GM23338 (cell line): ENCODE results near the gene C2orf72. TPM values are rescaled to one million over a fixed set of nuclear protein-coding genes. Genes with fewer than 3 reads are reported as not detected.

ENCODE experiments used
- ATAC-seq: fragments of 200-7000 bp; cut with Tn5 transposase; 3 replicates; pipeline ENCODE4 v1.9.1; 2020
- DNase-seq: peaks from one replicate; pipeline ENCODE4 v3.0.0-alpha.2; 2015; ENCODE audit warnings: low spot score
- H2AFZ ChIP-seq: fragments of 200-600 bp; sonication (generic); 2 replicates; pipeline ENCODE4 v1.8.0; 2016; ENCODE audit warnings: antibody characterized with exemption, mild to moderate bottlenecking, moderate library complexity
- H3F3A ChIP-seq: fragments of 200-600 bp; sonication (generic); replicated peaks from 2 replicates; pipeline ENCODE4 v1.8.0; 2017; ENCODE audit warnings: antibody characterized with exemption, mixed run types, low read depth
- H3K27ac ChIP-seq: fragments of 200-600 bp; sonication (generic); 2 replicates; pipeline ENCODE4 v1.6.1; 2016; ENCODE audit warnings: low read depth
- H3K27me3 ChIP-seq: fragments of 200-600 bp; sonication (generic); 2 replicates; pipeline ENCODE4 v1.8.0; 2016; ENCODE audit warnings: mild to moderate bottlenecking, mixed run types, moderate library complexity; ENCODE audit not compliant: insufficient read depth
- H3K36me3 ChIP-seq: fragments of 200-600 bp; sonication (generic); 2 replicates; pipeline ENCODE4 v1.8.0; 2016; ENCODE audit warnings: mild to moderate bottlenecking; ENCODE audit not compliant: insufficient read depth
- H3K4me1 ChIP-seq: fragments of 200-600 bp; sonication (generic); 2 replicates; pipeline ENCODE4 v1.8.0; 2016; ENCODE audit warnings: mild to moderate bottlenecking, moderate library complexity; ENCODE audit not compliant: insufficient read depth
- H3K4me2 ChIP-seq: fragments of 200-600 bp; sonication (generic); 2 replicates; pipeline ENCODE4 v1.7.1; 2017; ENCODE audit warnings: mixed run types
- H3K4me3 ChIP-seq: fragments of 200-600 bp; sonication (generic); 2 replicates; pipeline ENCODE4 v1.6.1; 2016; ENCODE audit warnings: mixed run types
- H3K79me2 ChIP-seq: fragments of 200-600 bp; sonication (generic); replicated peaks from 2 replicates; pipeline ENCODE4 v1.8.0; 2017; ENCODE audit warnings: mild to moderate bottlenecking; ENCODE audit not compliant: insufficient read depth
- H3K9me2 ChIP-seq: fragments of 200-600 bp; sonication (generic); 2 replicates; pipeline ENCODE4 v1.8.0; 2017; ENCODE audit not compliant: insufficient read depth
- H4K20me1 ChIP-seq: fragments of 200-600 bp; sonication (generic); replicated peaks from 2 replicates; pipeline ENCODE4 v1.8.0; 2017; ENCODE audit warnings: mild to moderate bottlenecking; ENCODE audit not compliant: insufficient read depth
- H3K27ac Mint-ChIP-seq: 2 replicates; pipeline ENCODE4 v1.8.0; 2020; ENCODE audit warnings: inconsistent platforms, mild to moderate bottlenecking, moderate library complexity, mixed read lengths
- H3K27me3 Mint-ChIP-seq: 3 replicates; pipeline ENCODE4 v1.8.0; 2022; ENCODE audit warnings: low read depth, mild to moderate bottlenecking, moderate library complexity, mixed read lengths, inconsistent platforms; ENCODE audit not compliant: insufficient read depth, poor library complexity
- H3K36me3 Mint-ChIP-seq: 3 replicates; pipeline ENCODE4 v1.8.0; 2021; ENCODE audit warnings: low read depth, mild to moderate bottlenecking, inconsistent platforms, moderate library complexity, mixed read lengths
- H3K4me1 Mint-ChIP-seq: 3 replicates; pipeline ENCODE4 v1.8.0; 2020; ENCODE audit warnings: mild to moderate bottlenecking, inconsistent platforms, mixed read lengths
- H3K4me3 Mint-ChIP-seq: 3 replicates; pipeline ENCODE4 v1.8.0; 2021; ENCODE audit warnings: moderate library complexity, mild to moderate bottlenecking, inconsistent platforms, mixed read lengths
- H3K9me3 Mint-ChIP-seq: 3 replicates; pipeline ENCODE4 v1.8.0; 2020; ENCODE audit warnings: moderate library complexity, mild to moderate bottlenecking, inconsistent platforms, mixed read lengths
- CREB1 ChIP-seq: fragments of 250-450 bp; sonication (Bioruptor Pico); IDR thresholded peaks from 2 replicates; pipeline ENCODE4 v1.5.0; 2020; ENCODE audit warnings: low read depth, mild to moderate bottlenecking, moderate library complexity
- CTCF ChIP-seq, 2 experiments: fragments of 200-600 bp in 1 of 2; sonication (generic) in 1 of 2; conservative IDR thresholded peaks; 2 replicates each; pipeline versions ENCODE4 v1.5.1 to v1.6.1; 2016 to 2017; ENCODE audit warnings: antibody characterized with exemption in 2 of 2, low read depth in 2 of 2, mild to moderate bottlenecking in 2 of 2, moderate library complexity in 1 of 2
- ETS1 ChIP-seq: IDR thresholded peaks from 2 replicates; pipeline ENCODE4 v1.6.1; 2016; ENCODE audit warnings: antibody characterized with exemption
- EZH2 ChIP-seq: fragments of 200-600 bp; sonication (generic); IDR thresholded peaks from one replicate; pipeline ENCODE4 v1.8.0; 2017; ENCODE audit warnings: antibody characterized with exemption, mild to moderate bottlenecking, low read depth; ENCODE audit not compliant: unreplicated experiment
- EZH2phosphoT487 ChIP-seq: fragments of 200-600 bp; sonication (generic); IDR thresholded peaks from one replicate; pipeline ENCODE4 v1.8.1; 2018; ENCODE audit warnings: antibody characterized with exemption; ENCODE audit not compliant: unreplicated experiment
- JUNB ChIP-seq: IDR thresholded peaks from one replicate; pipeline ENCODE4 v1.6.1; 2016; ENCODE audit warnings: antibody characterized with exemption; ENCODE audit not compliant: unreplicated experiment
- NANOG ChIP-seq: IDR thresholded peaks from 2 replicates; pipeline ENCODE4 v1.6.1; 2016; ENCODE audit warnings: antibody characterized with exemption, borderline replicate concordance
- POLR2AphosphoS5 ChIP-seq: IDR thresholded peaks from 2 replicates; pipeline ENCODE4 v1.6.1; 2016; ENCODE audit warnings: antibody characterized with exemption, low read depth
- STAT1 ChIP-seq: IDR thresholded peaks from one replicate; pipeline ENCODE4 v1.6.1; 2016; ENCODE audit warnings: antibody characterized with exemption; ENCODE audit not compliant: unreplicated experiment
- ZNF114 ChIP-seq: fragments of 250-450 bp; sonication (Bioruptor Pico); IDR thresholded peaks from 2 replicates; pipeline ENCODE4 v1.5.0; 2020; ENCODE audit warnings: mild to moderate bottlenecking, moderate library complexity
- ZNF331 ChIP-seq: fragments of 250-450 bp; sonication (Bioruptor Pico); IDR thresholded peaks from 2 replicates; pipeline ENCODE4 v1.5.0; 2020; ENCODE audit warnings: low read depth, mild to moderate bottlenecking, moderate library complexity
- ZNF462 ChIP-seq: fragments of 250-450 bp; sonication (Bioruptor Pico); IDR thresholded peaks from 2 replicates; pipeline ENCODE4 v1.5.0; 2020; ENCODE audit warnings: mild to moderate bottlenecking, moderate library complexity
- polyA plus RNA-seq: library from polyadenylated mRNA; unstranded; fragments of >200 nt; fragmentation: Nextera tagmentation; extraction: Ambion mirVana; gene quantifications from 2 replicates; pipeline ENCODE4 v1.2.1, GENCODE V29; 2016
- total RNA-seq: library from RNA; depleted of rRNA; stranded (reverse); fragments of >200 nt; shearing (Covaris generic); gene quantifications from 2 replicates; pipeline ENCODE4 v1.2.3, GENCODE V29; 2014

The C2orf72 gene
- total and polyA plus RNA-seq, 2 experiments from 2014 or later, result 0.37 to 1.4 TPM

- TF ChIP-seq ZNF462, result no peak
- no peak for TF ChIP-seq POLR2AphosphoS5
Observed at GRCh38 chr2:231046916-231047273, 9.6 kb downstream of the C2orf72 start (continued).

GRCh38 chr2:231047274-231047922, 10.1 kb downstream of the C2orf72 start:
- Histone ChIP-seq H4K20me1 (no peaks in the 10 kb centered on the region), H3K36me3 (no peaks in the 10 kb centered on the region), H3K79me2 (no peaks in the 10 kb centered on the region), H3K9me2 (no peaks in the 10 kb centered on the region), H3K4me2 (no peak overlapping the region), H3K4me3 (no peak overlapping the region), H3K4me1 (peaks cover 2% of the 10 kb centered on the region; the same call in 1 of the 2 replicates), H3K27ac (no peak overlapping the region), H3K27me3 (peaks cover 14% of the 10 kb centered on the region), H2AFZ (no peak overlapping the region), H3F3A (no peaks in the 10 kb centered on the region)
- peaks cover 6% of the 10 kb centered on the region; the same call in 2 of the 3 replicates for H3K4me1 Mint-ChIP-seq
- DNase-seq, result no peak
- no peaks in the 10 kb centered on the region for H3K9me3 Mint-ChIP-seq
- no peaks in the 10 kb centered on the region for H3K36me3 Mint-ChIP-seq
- no peak overlapping the region for H3K4me3 Mint-ChIP-seq
- no peak overlapping the region for H3K27ac Mint-ChIP-seq
- no peak for ATAC-seq
- peaks cover 12% of the 10 kb centered on the region for H3K27me3 Mint-ChIP-seq
- TF ChIP-seq STAT1 (no peak), ETS1 (no peak), ZNF114 (CRISPR knock-in tag) (no peak), POLR2AphosphoS5 (no peak), JUNB (no peak), ZNF331 (CRISPR knock-in tag) (no peak), EZH2phosphoT487 (no peak), CREB1 (CRISPR knock-in tag) (no peak), CTCF (conservative IDR thresholded peaks at IDR 0.05; ENCODE audit: low read depth in 2 of 2) (no peak), NANOG (no peak), EZH2 (no peak)
